ENCODE measurements around the gene QKI.

DNA sequence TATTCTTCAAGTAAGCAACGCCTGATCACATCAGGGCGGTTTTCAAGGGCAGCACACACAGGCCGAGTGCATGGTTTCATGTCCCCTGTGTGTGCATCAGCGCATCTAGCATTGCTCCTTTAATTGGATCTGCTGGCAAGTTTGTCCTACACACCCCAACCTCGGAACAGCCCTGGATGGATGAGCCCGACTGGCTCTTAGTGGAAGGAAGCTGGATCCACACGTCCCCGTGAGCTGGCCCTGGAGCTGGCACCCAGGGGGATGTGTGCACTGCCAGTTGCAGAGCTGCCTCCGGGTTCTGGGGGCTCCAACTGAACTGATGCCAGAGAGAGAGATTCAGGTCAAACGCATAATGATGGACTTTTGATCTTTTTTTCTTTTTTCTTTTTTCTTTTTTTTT, 39.2 kb upstream of the QKI start:
- TF ChIP-seq CTCF (IDR thresholded peaks at IDR 0.05 in 4 of 5, conservative IDR thresholded peaks at IDR 0.05 in 1 of 5) (no peak), POLR2A (IDR thresholded peaks at IDR 0.05) (no peak)

All from gastrocnemius medialis (tissue), 4 donors.